RWPE2 (cell line): ENCODE results near the gene SSH2.

Experiments used
- ATAC-seq: fragments of 200-7000 bp; cut with Tn5 transposase; 3 replicates; pipeline ENCODE4 v1.9.1; 2021; ENCODE audit warnings: low read depth
- DNase-seq: peaks from one replicate; pipeline ENCODE4 v3.0.0-alpha.2; 2020; ENCODE audit warnings: low spot score
- H3K27ac ChIP-seq: fragments of 450-650 bp; 2 replicates; pipeline ENCODE4 v1.5.1; 2017; ENCODE audit warnings: mild to moderate bottlenecking; ENCODE audit not compliant: poor library complexity, severe bottlenecking
- H3K27me3 ChIP-seq: fragments of 250-450 bp; sonication (Bioruptor Pico); 2 replicates; pipeline ENCODE4 v1.5.1; 2021; ENCODE audit warnings: mild to moderate bottlenecking, moderate library complexity; ENCODE audit not compliant: insufficient read depth, poor library complexity, severe bottlenecking
- H3K36me3 ChIP-seq: fragments of 250-450 bp; sonication (Bioruptor Pico); 2 replicates; pipeline ENCODE4 v1.5.1; 2020; ENCODE audit warnings: low read depth, mild to moderate bottlenecking, moderate library complexity
- H3K4me1 ChIP-seq: fragments of 250-450 bp; sonication (Bioruptor Pico); 2 replicates; pipeline ENCODE4 v1.5.1; 2021; ENCODE audit warnings: mild to moderate bottlenecking, moderate library complexity; ENCODE audit not compliant: insufficient read depth, poor library complexity, severe bottlenecking
- H3K4me3 ChIP-seq: fragments of 250-450 bp; sonication (Bioruptor Pico); 2 replicates; pipeline ENCODE4 v1.5.1; 2021; ENCODE audit warnings: mild to moderate bottlenecking, moderate library complexity; ENCODE audit not compliant: severe bottlenecking
- H3K9me3 ChIP-seq: fragments of 250-450 bp; sonication (Bioruptor Pico); 2 replicates; pipeline ENCODE4 v1.5.1; 2021; ENCODE audit warnings: mild to moderate bottlenecking, moderate library complexity; ENCODE audit not compliant: severe bottlenecking
- CTCF ChIP-seq: fragments of 450-650 bp; IDR thresholded peaks from one replicate; pipeline ENCODE4 v1.5.1; 2017; ENCODE audit warnings: mild to moderate bottlenecking, moderate library complexity; ENCODE audit not compliant: poor library complexity, severe bottlenecking

The SSH2 gene

GRCh38 chr17:29588562-29589411 lies 341.2 kb downstream of the SSH2 start:
- ATAC-seq (0 out of 3 replicates have a peak, but pooled peaks have one; percentile 2), DNase-seq (no peak)
- Histone ChIP-seq H3K4me1 (peaks cover 49% of the 10 kb centered on the region), H3K9me3 (no peaks in the 10 kb centered on the region), H3K4me3 (peak overlapping the region; percentile 79), H3K27ac (peak overlapping the region; percentile 80), H3K27me3 (no peaks in the 10 kb centered on the region), H3K36me3 (no peaks in the 10 kb centered on the region)
- TF ChIP-seq CTCF: no peak

DNA sequence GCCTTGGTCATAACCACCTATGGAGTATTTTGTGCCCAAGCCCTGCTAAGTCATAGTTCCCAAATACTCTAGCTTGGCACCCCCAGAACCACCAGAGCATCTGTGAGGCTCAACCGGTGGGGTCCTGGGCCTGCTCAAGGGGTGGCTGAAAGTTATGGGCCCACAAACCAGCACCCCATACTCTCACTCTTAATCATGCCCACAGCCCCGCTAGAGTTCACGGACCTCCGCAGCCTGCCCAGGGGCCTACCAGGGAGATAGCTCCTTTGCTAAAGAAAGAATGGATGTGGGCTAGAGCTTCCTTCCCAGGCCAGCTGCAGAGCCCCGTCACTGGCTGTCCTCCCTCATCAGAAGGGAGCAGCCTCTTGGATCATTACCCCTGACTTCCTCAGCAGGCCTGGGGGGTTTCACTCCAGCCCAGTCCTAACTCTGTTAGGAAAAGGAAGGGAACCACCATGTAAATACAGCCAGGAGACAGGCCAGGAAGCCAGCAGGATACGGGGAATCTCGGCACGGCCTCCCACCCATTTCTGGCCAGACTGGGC lies 341.9 kb downstream of the SSH2 start:
- no peak for ATAC-seq
- H3K9me3 ChIP-seq: peaks cover 3% of the 10 kb centered on the region
- TF ChIP-seq CTCF: no peak
- H3K27ac ChIP-seq: peak overlapping the region; percentile 80
- H3K27me3 ChIP-seq: no peaks in the 10 kb centered on the region
- peaks cover 56% of the 10 kb centered on the region for H3K4me1 ChIP-seq
- no peak for DNase-seq
- H3K36me3 ChIP-seq: peaks cover 2% of the 10 kb centered on the region
- H3K4me3 ChIP-seq: peak overlapping the region; percentile 79

- TF ChIP-seq CTCF: no peak
- DNase-seq: no peak
- Histone ChIP-seq H3K4me3 (no peak overlapping the region), H3K36me3 (peaks cover 7% of the 10 kb centered on the region), H3K27me3 (no peaks in the 10 kb centered on the region), H3K9me3 (peaks cover 4% of the 10 kb centered on the region), H3K27ac (peak overlapping the region; percentile 80), H3K4me1 (peaks cover 59% of the 10 kb centered on the region)
- ATAC-seq: no peak
These were observed 342.4 kb downstream of the SSH2 start for GRCh38 chr17:29587591-29587990.

DNA sequence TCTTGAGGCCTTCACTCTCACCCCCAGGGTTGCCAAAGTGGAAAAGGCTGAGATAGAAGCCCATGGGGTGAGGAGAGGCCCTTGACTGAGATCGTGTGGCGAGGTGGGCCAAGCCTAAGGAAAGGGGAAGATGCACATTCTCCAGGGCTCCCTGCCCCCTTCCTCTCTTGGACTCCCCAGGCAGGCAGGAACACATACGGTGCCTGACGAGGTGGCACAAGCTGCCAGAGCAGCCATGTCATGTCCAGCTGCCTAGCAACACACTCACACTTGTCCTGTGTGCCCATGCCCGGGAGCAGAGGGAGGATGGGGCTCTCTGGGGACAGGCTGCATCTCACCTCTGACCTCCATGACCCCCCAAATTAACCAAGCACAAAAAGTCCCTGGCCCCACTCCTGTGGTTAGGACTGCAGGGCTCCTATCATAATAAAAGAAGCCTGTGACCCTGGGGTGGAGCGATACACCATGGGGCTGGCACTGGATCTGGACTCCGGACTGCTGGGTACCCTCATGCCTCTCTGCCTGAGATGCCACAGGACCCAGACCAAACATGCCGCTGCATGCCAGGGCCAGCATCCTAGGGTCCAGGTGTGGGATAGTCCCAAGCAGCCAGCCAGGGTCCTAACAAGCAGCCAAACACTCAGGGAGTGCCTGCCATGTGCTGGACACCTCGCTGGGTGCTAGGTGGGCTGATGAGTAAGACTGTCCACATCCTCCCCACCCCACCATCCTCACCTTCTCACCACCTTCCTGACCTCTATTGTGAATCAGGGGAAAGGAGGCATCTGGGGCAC lies 343.2 kb downstream of the SSH2 start:
- H3K27ac ChIP-seq: peak overlapping the region; percentile 80
- no peak for ATAC-seq
- peaks cover 58% of the 10 kb centered on the region for H3K4me1 ChIP-seq

More for the DNA sequence above, 343.2 kb downstream of the SSH2 start:
- H3K4me3 ChIP-seq: no peak overlapping the region
- DNase-seq: no peak
- peaks cover 4% of the 10 kb centered on the region for H3K9me3 ChIP-seq
- peaks cover 14% of the 10 kb centered on the region for H3K36me3 ChIP-seq
- TF ChIP-seq CTCF: no peak
- H3K27me3 ChIP-seq: no peaks in the 10 kb centered on the region
